Activated naive CD4-positive, alpha-beta T cell treated with anti-CD3 and anti-CD28 coated beads, Interleukin-2, amount 10 ng/mL, durations not matched to agents 7 days and 5 days (primary cell): Measurements from ENCODE around the gene PRKAA1.
A peak's percentile ranks its signal among the peaks of the same experiment; 100 is the strongest.

Experiments
- CTCF ChIA-PET: fragments of 350-600 bp; sonication (Branson Sonifier 250); formaldehyde crosslinking; loops from one replicate; lab custom pipeline; 2021; ENCODE audit warnings: antibody characterized with exemption; lab: Charles Lee
- DNase-seq: peaks from one replicate; pipeline ENCODE4 v3.0.0-alpha.2; 2020
- H3K27ac Mint-ChIP-seq: one replicate; pipeline ENCODE4 v1.8.0; 2021; ENCODE audit warnings: mild to moderate bottlenecking, moderate library complexity, mixed read lengths
- H3K27me3 Mint-ChIP-seq: one replicate; pipeline ENCODE4 v1.8.0; 2021; ENCODE audit warnings: mild to moderate bottlenecking, mixed read lengths
- H3K36me3 Mint-ChIP-seq: one replicate; pipeline ENCODE4 v1.8.0; 2021; ENCODE audit warnings: mixed read lengths
- H3K4me1 Mint-ChIP-seq: one replicate; pipeline ENCODE4 v1.8.0; 2021; ENCODE audit warnings: mixed read lengths
- H3K4me3 Mint-ChIP-seq: one replicate; pipeline ENCODE4 v1.8.0; 2021; ENCODE audit warnings: mild to moderate bottlenecking, moderate library complexity, mixed read lengths
- H3K9me3 Mint-ChIP-seq: one replicate; pipeline ENCODE4 v1.8.0; 2021; ENCODE audit warnings: mixed read lengths

The PRKAA1 gene

GRCh38 chr5:40798012-40798800 is at the start of gene PRKAA1:
Gene PRKAA1 (minus strand): TSS chr5:40798374. CDS start chr5:40798189, 185 bp downstream.
- peak; percentile 91 for DNase-seq
- peaks cover 20% of the 10 kb centered on the region for H3K27me3 Mint-ChIP-seq
- H3K4me3 Mint-ChIP-seq: peak within 1 kb of the TSS; percentile 76
- H3K36me3 Mint-ChIP-seq: peaks cover 25% of the 10 kb centered on the region
- H3K9me3 Mint-ChIP-seq: no peaks in the 10 kb centered on the region
- CTCF ChIA-PET: interaction anchor here (0.6 to 0.8 kb wide), 2 partner anchors 10 to 30 kb away, joined by 3 read pairs; no protein-coding TSS in a partner anchor
- H3K27ac Mint-ChIP-seq: peak within 1 kb of the TSS; percentile 92
- peaks cover 42% of the 10 kb centered on the region for H3K4me1 Mint-ChIP-seq

GRCh38 chr5:40847525-40847924 is 49.4 kb upstream of the PRKAA1 start:
- DNase-seq: no peak
- H3K4me1 Mint-ChIP-seq: peaks cover 3% of the 10 kb centered on the region
- H3K27ac Mint-ChIP-seq: no peak overlapping the region
- CTCF ChIA-PET: no interaction called here
- H3K36me3 Mint-ChIP-seq: peaks cover 9% of the 10 kb centered on the region
- H3K4me3 Mint-ChIP-seq: no peak overlapping the region
- H3K9me3 Mint-ChIP-seq: no peaks in the 10 kb centered on the region
- H3K27me3 Mint-ChIP-seq: peaks cover 18% of the 10 kb centered on the region

GRCh38 chr5:40846371-40846770 is 48.2 kb upstream of the PRKAA1 start:
- Mint-ChIP-seq H3K9me3 (no peaks in the 10 kb centered on the region), H3K27me3 (peaks cover 20% of the 10 kb centered on the region), H3K27ac (no peak overlapping the region), H3K4me1 (peaks cover 9% of the 10 kb centered on the region), H3K4me3 (no peak overlapping the region), H3K36me3 (peaks cover 11% of the 10 kb centered on the region)
- CTCF ChIA-PET: no interaction called here
- DNase-seq: no peak

GRCh38 chr5:40844565-40844964 is 46.4 kb upstream of the PRKAA1 start:
- H3K27me3 Mint-ChIP-seq: peaks cover 23% of the 10 kb centered on the region
- CTCF ChIA-PET: no interaction called here

GRCh38 chr5:40842351-40842750 is 44.2 kb upstream of the PRKAA1 start:
- Mint-ChIP-seq H3K36me3 (peaks cover 10% of the 10 kb centered on the region), H3K9me3 (no peaks in the 10 kb centered on the region), H3K4me1 (peaks cover 23% of the 10 kb centered on the region), H3K27me3 (peaks cover 23% of the 10 kb centered on the region), H3K4me3 (peak overlapping the region; percentile 87), H3K27ac (no peak overlapping the region)
- no peak for DNase-seq
- CTCF ChIA-PET: interaction anchor here (1.2 to 1.3 kb wide), 2 partner anchors 8 to 37 kb away, joined by 5 to 6 read pairs; no protein-coding TSS in a partner anchor

More at GRCh38 chr5:40844565-40844964, 46.4 kb upstream of the PRKAA1 start:
- Mint-ChIP-seq H3K36me3 (peaks cover 14% of the 10 kb centered on the region), H3K4me3 (no peak overlapping the region), H3K9me3 (no peaks in the 10 kb centered on the region), H3K27ac (no peak overlapping the region), H3K4me1 (peaks cover 17% of the 10 kb centered on the region)
- DNase-seq: no peak

- H3K27me3 Mint-ChIP-seq: peaks cover 20% of the 10 kb centered on the region
- no peaks in the 10 kb centered on the region for H3K9me3 Mint-ChIP-seq
- DNase-seq: no peak
- CTCF ChIA-PET: interaction anchor here (1.2 kb wide), 1 partner anchor 10 kb away, joined by 6 read pairs; no protein-coding TSS in a partner anchor
- H3K27ac Mint-ChIP-seq: peak within 1 kb of the TSS; percentile 92
- peak within 1 kb of the TSS; percentile 87 for H3K4me3 Mint-ChIP-seq
- peaks cover 8% of the 10 kb centered on the region for H3K36me3 Mint-ChIP-seq
- H3K4me1 Mint-ChIP-seq: peaks cover 29% of the 10 kb centered on the region
These were observed 43.1 kb upstream of the PRKAA1 start, which contains the start of gene CARD6 for GRCh38 chr5:40841068-40841805. Gene CARD6 (plus strand): TSS chr5:40841367. CDS start chr5:40841383, 16 bp downstream.

GRCh38 chr5:40838086-40838485 is 39.9 kb upstream of the PRKAA1 start:
- Mint-ChIP-seq H3K9me3 (no peaks in the 10 kb centered on the region), H3K36me3 (peaks cover 22% of the 10 kb centered on the region), H3K4me1 (peaks cover 53% of the 10 kb centered on the region), H3K4me3 (no peak overlapping the region), H3K27ac (no peak overlapping the region), H3K27me3 (peaks cover 12% of the 10 kb centered on the region)
- CTCF ChIA-PET: no interaction called here
- no peak for DNase-seq

GRCh38 chr5:40834849-40835787 is 36.9 kb upstream of the PRKAA1 start, which contains the start of gene RPL37:
Gene RPL37 (minus strand): TSS chr5:40835222. CDS start chr5:40835185, 37 bp downstream.
- Mint-ChIP-seq H3K27ac (peak within 1 kb of the TSS; percentile 99), H3K4me3 (peak within 1 kb of the TSS; percentile 97), H3K9me3 (no peaks in the 10 kb centered on the region), H3K27me3 (peaks cover 6% of the 10 kb centered on the region), H3K4me1 (peaks cover 59% of the 10 kb centered on the region), H3K36me3 (peaks cover 44% of the 10 kb centered on the region)
- DNase-seq: peak; percentile 95
- CTCF ChIA-PET: no interaction called here

- peak; percentile 70 for DNase-seq
- Mint-ChIP-seq H3K27me3 (peaks cover 6% of the 10 kb centered on the region), H3K4me1 (peaks cover 63% of the 10 kb centered on the region), H3K27ac (peak overlapping the region; percentile 99), H3K36me3 (peaks cover 48% of the 10 kb centered on the region), H3K9me3 (no peaks in the 10 kb centered on the region), H3K4me3 (peak overlapping the region; percentile 97)
- CTCF ChIA-PET: no interaction called here
These were observed 36.2 kb upstream of the PRKAA1 start for GRCh38 chr5:40834391-40834848.

GRCh38 chr5:40833712-40834229 is 35.6 kb upstream of the PRKAA1 start:
- H3K4me3 Mint-ChIP-seq: peak overlapping the region; percentile 97
- H3K27ac Mint-ChIP-seq: peak overlapping the region; percentile 99
- peaks cover 55% of the 10 kb centered on the region for H3K36me3 Mint-ChIP-seq
- H3K27me3 Mint-ChIP-seq: peaks cover 6% of the 10 kb centered on the region
- H3K9me3 Mint-ChIP-seq: no peaks in the 10 kb centered on the region
- peaks cover 70% of the 10 kb centered on the region for H3K4me1 Mint-ChIP-seq
- no peak for DNase-seq
- CTCF ChIA-PET: interaction anchor here (1.0 kb wide), 1 partner anchor 13 kb away, joined by 3 read pairs; no protein-coding TSS in a partner anchor

GRCh38 chr5:40832345-40832744 is 34.2 kb upstream of the PRKAA1 start:
- peaks cover 6% of the 10 kb centered on the region for H3K27me3 Mint-ChIP-seq
- H3K27ac Mint-ChIP-seq: peak overlapping the region; percentile 99
- no peaks in the 10 kb centered on the region for H3K9me3 Mint-ChIP-seq
- peaks cover 74% of the 10 kb centered on the region for H3K4me1 Mint-ChIP-seq
- H3K4me3 Mint-ChIP-seq: peak overlapping the region; percentile 97
- peaks cover 69% of the 10 kb centered on the region for H3K36me3 Mint-ChIP-seq
- no peak for DNase-seq
- CTCF ChIA-PET: interaction anchor here (1.0 to 1.5 kb wide), 2 partner anchors 76 to 1049 kb away, joined by 3 to 7 read pairs; partner anchors contain the start of gene TTC33

GRCh38 chr5:40831346-40832210 is 33.4 kb upstream of the PRKAA1 start:
- Mint-ChIP-seq H3K36me3 (peaks cover 75% of the 10 kb centered on the region), H3K27me3 (peaks cover 6% of the 10 kb centered on the region), H3K9me3 (no peaks in the 10 kb centered on the region), H3K27ac (no peak overlapping the region), H3K4me1 (peaks cover 71% of the 10 kb centered on the region), H3K4me3 (no peak overlapping the region)
- CTCF ChIA-PET: interaction anchor here (1.5 kb wide), 1 partner anchor 75 kb away, joined by 7 read pairs; the partner anchor contains the start of gene TTC33
- DNase-seq: no peak
